Omental fat pad (tissue), 4 donors: Measurements from ENCODE around the gene ZNF462. TPM values are rescaled to one million over a fixed set of nuclear protein-coding genes. Genes with fewer than 3 reads are reported as not detected.

Experiments used
- ATAC-seq: fragments of 150-250 bp; one replicate; pipeline ENCODE4 v1.9.1; 2016; ENCODE audit warnings: mild to moderate bottlenecking, moderate library complexity; ENCODE audit not compliant: low FRiP score
- DNase-seq: peaks from one replicate; pipeline ENCODE4 v3.0.0-alpha.2; 2019; ENCODE audit warnings: low spot score
- CTCF ChIP-seq, 3 donors: fragments of 450-650 bp; IDR thresholded peaks; one replicate each; pipeline ENCODE4 v1.5.1; 2016 to 2017; ENCODE audit warnings: antibody characterized with exemption in 3 of 3, mild to moderate bottlenecking in 3 of 3, moderate library complexity in 2 of 3
- total RNA-seq, 4 donors: library from RNA; depleted of rRNA; stranded (reverse); fragments of >200 nt; gene quantifications; one replicate each; pipeline ENCODE4 v1.1.0, GENCODE V29; 2016

ZNF462 gene
- total RNA-seq, 4 donors from 2014 or later, result 16.2 to 18.5 (median 16.7) TPM

DNA sequence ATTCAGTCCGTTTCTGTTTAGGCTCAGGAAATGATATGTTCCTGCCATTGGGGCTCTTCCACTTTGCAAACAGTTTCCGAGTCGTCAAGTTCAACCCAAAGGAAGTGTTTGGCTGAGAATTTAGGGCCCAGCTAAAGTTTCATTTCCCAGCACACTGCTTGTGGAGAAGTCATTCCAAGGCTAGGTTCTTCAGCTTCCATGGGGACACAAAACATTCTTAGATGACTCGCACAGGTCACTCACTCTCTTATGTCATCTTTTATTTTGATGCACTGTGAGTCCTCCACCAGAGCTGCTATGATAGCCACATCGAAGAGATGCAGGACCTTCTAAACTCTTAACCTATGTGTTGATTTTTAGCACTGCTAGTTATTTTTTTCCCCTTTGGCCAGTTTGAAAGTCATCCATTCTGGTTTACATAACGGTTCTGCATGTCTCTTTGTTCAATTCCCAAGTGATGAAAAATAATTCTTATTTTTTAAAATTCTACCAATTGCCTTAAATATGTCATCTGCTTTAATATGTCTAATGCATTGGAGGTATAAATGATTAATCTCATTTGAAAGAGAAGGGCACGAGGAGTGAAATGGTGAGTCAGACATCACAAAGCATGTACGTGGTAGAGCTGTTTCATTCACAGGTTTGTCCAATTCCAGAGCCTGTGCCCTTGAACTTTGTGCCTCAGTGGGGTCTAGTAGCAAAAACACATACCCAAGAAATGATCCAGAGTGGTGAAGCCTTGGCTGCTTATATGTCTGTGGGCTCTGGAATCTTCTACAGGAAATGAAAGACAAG is 84.3 kb downstream of the ZNF462 start:
- ATAC-seq (no peak), DNase-seq (no peak)
- no peak for TF ChIP-seq CTCF (IDR thresholded peaks at IDR 0.05)

- ATAC-seq, result no peak
- TF ChIP-seq CTCF (IDR thresholded peaks at IDR 0.05), result no peak
- DNase-seq, result no peak
Measured at GRCh38 chr9:106953174-106953573, 90.2 kb downstream of the ZNF462 start.

- no peak for TF ChIP-seq CTCF (IDR thresholded peaks at IDR 0.05)
- ATAC-seq (no peak), DNase-seq (no peak)
Measured at GRCh38 chr9:106954558-106954957, 91.6 kb downstream of the ZNF462 start.

DNA sequence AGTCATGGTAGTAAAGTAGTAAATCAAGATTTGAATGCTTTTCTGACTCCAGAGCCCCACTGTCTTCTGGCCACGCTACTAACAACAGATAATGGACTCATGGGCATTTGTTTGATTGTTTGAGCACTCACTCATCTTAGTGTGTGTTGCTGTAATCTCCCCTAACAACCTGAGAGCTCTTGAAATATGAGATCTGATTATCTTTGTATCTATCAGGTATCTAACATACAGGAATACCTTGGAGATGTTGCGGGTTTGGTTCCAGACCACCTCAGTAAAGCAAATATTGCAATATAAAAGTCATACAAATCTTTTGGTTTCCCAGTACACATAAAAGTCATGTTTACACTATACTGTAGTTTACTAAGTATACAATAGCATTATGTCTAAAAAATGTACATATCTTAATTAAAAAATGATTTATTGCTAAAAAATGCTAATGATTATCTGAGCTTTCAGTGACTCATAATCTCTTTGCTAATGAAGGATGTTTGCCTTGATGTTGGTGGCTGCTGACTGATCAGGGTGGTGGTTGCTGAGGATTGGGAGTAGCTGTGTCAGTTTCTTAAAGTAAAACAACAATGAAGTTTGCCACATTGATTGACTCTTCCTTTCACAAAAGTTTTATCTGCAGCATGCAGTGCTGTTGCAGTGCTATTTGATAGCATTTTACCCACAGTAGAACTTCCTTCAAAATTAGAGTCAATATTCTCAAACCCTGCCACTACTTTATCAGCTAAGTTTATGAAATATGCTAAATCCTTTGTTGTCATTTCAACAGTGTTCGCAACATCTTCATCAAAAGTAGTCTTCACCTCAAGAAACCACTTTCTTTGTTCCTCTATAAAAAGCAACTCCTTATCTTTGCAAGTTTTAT is 92.2 kb downstream of the ZNF462 start:
- DNase-seq, result no peak
- ATAC-seq, result no peak
- no peak for TF ChIP-seq CTCF (IDR thresholded peaks at IDR 0.05)

GRCh38 chr9:106956971-106957370 is 94.0 kb downstream of the ZNF462 start:
- no peak for DNase-seq
- TF ChIP-seq CTCF (IDR thresholded peaks at IDR 0.05), result no peak
- ATAC-seq, result no peak

DNA sequence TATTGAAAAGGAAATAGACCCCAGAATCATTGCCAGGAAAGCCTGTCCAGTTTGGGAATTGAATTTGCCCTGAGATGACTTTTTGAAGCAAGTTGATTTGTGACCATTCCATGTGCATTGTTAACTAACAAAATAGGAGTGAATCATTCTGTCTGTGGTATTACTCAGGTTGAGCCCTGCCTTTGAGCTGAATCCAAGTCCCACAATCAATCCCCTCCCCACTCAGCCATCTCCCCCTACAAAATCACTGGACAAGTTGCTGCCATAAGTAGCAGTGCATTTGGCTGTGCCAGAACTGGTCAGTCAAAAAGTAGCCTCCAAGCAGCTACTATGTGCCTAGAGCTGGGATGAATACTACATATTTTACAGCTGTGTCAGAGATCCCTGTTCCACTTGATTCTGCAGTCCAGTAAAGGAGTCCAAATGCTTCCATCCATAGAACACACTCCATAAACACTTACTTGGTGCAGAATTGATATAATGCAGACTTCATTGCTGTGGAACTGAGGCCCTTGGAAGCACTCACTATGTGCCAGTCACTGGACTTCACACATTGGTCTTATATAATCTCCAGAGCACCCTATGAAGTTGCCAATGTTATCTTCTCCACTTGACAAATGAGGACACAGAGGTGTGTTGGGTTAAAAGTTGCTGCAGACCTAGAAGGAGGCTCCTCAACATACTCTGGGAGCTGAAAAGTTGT is 96.1 kb downstream of the ZNF462 start:
- ATAC-seq (no peak), DNase-seq (no peak)
- TF ChIP-seq CTCF (IDR thresholded peaks at IDR 0.05), result no peak
